Stimulated activated CD4-positive, alpha-beta T cell treated with anti-CD3 and anti-CD28 coated beads, Interleukin-1b, Interleukin-23, amount 100 ng/mL, for 48 hours (primary cell): ENCODE data around the gene CD58.
A peak's percentile ranks its signal among the peaks of the same experiment; 100 is the strongest.

Experiments
- DNase-seq: peaks from one replicate; pipeline ENCODE4 v3.0.0-alpha.2; 2020

CD58 gene

DNA sequence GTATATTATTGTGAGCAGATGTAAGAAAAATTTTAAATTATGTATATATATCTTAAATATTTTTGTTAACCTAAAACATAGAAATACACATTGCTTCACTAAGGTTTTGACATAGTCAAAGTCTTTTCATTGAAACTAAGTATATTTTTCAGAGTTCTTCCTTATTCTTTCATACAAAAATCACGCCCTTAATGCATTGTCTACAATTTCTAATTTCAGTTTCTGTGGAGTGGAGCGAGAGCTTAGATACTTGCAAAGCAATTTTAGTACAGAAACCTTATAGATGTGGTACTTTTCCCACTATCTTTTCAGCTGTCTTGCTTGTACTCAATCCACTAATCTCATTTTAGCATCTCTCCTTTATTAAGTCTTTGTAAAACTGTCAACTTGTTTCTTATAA is 63.2 kb downstream of the CD58 start:
- DNase-seq, result no peak

- DNase-seq, result no peak
These were observed 64.5 kb downstream of the CD58 start for GRCh38 chr1:116506132-116507004.

- DNase-seq, result peak; percentile 84
These were observed 66.3 kb downstream of the CD58 start for GRCh38 chr1:116504308-116505156.

DNA sequence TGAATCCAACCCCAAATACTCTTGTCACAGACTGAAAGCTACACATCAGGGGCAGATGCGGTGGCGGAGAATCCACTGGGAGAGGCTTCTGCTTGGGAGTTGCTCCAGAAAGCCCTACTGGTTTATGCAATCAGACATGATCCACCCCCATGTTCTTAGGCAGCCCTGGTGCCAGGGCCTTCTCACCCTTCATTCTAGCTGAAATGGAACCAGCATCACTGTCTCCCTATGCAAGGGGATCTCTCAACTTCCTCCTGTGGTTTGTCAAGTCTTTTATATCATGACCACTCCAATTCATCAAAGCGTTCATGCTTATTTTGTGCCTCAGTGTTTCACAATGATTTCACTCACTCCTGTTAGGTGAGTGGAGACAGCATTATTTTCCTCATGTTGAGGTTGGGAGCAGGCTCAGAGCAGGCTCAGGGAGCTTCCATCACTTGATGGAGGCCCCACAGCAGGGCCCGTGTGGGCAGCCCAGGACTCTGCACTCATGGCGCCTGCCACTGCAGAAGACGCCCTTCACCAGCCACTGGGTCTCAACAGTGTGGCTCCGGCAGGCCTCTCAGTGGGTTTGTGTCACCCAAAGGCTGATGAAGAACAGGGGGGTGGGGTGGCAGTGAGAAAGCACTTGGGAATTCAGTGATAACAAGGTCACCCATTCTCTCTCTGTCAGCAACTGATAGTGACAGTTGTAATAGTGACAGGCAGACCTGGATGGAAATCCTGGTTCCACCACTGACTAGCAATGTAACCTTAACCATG is 67.1 kb downstream of the CD58 start:
- peak; percentile 22 for DNase-seq

DNA sequence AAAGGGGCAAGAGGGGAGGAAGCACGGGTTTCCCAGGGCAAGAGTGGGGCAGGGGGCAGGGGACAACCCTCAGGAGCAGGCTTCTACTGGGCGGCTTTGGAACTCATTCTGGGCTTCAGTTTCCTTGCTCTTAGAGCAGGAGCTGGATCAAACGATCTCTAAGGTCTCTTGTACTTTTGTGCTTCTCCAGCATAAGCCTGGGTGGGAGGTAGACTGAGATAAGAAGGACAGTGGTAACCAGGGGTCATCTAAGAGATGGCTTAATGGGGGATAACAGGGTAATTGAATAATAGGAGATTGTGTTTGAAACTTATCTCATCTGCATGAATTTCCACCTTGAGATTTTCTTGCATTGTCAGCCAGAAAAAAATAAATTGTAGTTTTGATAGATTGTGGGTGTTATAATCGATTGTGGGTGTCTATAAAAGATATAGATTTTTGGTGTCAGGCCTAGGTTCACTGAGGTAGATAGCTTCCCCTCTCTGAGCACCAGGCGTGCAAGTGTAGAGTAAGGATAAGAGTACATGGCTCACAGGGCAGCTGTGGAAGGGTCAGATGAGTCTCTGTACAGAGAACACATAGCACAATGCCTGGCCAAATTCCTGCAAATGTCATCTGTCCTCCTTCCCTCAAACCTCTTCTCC is 68.0 kb downstream of the CD58 start:
- no peak for DNase-seq

GRCh38 chr1:116501870-116502244 is 69.0 kb downstream of the CD58 start:
- no peak for DNase-seq

DNA sequence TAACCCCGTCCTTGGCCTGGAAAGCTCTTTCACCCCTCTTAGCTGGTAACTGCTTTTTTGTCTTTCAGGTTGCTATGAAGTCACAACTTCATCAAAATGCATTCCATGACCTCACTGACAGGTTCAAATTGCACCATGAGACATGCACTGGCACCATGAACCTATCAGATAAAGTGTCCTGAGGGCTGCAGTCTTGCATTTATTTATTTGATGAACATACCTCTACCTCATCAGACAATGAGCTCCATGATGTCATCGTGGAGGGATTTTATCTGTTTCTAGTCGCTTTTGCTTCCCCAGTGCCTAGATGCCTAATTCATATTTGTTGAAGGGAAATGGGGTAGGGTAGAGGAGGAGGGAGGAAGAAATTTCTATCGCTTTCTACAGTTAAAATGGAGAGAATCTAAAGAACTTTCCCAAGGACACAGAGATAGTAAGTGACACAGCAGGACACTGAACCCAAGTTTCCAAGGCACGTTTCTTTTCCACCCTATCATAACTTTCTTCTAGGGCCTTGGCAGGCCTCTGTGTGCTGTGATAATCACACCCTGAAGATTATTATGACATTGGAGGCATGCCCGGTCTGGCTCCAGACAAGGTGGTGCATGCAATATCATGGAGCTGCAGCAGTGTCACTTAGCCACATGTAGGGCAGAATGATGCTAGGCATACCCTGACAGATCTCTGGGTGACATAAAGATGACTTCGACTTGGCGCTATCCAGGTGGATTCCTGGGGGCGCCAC is 69.5 kb downstream of the CD58 start:
- DNase-seq, result no peak

- DNase-seq, result peak; percentile 32
These were observed 71.8 kb downstream of the CD58 start for GRCh38 chr1:116498789-116499628.

GRCh38 chr1:116497656-116498055 is 73.2 kb downstream of the CD58 start:
- no peak for DNase-seq

DNA sequence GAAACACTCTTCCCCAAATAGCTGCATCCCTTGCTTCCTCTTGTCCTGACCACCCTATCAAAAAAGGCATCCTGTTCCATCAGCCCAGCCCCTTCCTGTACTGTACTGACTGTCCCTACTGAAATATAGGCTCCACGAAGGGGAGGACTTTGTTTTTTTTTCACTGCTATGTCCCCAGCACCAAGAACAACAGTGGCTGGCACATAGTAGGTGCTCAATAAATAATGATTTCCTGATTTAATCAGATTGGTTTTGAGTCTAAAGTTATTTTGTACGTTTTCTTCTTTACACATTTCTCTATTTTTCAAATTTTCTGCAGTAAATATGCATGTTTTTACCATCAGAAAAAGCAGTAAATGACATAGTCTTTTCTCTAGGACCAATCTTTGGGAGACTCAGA is 73.9 kb downstream of the CD58 start:
- no peak for DNase-seq

DNA sequence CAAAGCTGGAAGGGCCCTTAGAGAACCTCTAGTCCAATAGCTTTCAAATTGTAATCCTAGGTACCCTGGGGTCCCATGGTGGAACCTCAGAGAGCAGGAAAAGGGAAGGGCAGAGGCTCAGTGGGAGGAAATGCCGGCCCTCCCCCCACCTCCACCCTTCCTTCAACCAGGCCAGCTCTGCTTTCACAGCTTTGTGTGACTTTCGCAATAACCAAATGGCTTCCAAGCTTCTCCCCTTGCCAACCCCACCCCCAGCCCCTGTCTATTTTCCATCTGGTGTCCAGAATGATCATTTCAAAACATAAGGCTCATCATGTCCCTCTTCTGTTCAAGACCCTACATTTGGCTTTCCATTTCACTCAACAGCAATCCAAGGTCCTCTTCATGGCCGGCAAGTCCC is 74.4 kb downstream of the CD58 start:
- no peak for DNase-seq

DNA sequence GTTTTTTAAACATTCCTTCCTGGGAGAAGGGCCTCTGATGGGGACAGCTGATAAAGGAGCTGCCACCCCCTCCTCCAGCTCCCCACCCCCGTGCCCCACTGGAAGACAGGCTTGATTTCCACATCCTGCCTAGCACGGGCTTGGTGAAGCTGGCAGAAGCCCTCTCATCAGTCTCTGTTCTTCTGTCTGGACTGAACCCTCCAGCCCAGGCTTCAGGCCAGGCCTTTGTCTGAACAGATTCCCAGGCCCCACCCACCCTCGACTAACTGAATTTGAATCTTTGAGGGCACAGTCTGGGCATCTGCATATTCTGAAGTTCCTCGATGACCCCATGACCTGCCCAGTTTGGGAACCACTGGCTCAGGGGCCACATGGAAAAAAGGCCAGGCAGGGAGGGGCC is 75.3 kb downstream of the CD58 start:
- no peak for DNase-seq

DNA sequence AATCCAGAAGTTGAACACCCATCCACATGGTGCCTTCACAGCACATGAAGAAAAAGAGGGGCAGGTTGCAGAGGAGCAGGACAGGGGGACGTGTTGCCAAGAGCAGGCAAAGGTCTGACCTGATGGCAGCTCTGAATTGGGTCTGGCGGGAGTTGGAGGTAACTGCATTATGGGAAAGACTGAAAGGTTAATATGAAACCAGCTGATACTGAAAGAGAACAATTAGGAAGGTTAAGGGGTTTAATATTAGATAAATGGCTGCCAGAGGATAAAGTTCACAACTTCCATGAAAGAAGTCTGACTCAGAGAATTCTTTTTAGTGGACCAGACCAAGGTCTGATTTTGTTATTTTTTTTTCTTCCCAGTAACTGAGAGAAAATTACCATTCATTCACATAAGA is 76.1 kb downstream of the CD58 start:
- no peak for DNase-seq

DNA sequence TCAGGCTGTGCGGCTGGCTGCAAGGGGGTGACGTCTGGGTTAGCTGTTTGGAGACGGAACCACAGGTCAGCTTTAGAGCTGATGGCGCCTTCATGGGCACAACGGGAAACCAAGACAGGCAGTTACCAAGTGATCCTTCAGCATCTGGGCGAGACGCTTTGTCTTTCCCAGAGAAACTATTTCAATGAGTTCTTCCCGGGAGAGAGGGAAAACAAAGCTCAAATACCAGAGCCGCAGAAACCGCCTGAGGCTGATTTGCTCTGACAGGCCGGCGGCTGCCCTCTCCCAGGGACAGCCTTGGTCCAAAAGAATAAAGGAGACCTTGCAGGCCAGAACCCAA is 76.5 kb downstream of the CD58 start:
- no peak for DNase-seq

DNA sequence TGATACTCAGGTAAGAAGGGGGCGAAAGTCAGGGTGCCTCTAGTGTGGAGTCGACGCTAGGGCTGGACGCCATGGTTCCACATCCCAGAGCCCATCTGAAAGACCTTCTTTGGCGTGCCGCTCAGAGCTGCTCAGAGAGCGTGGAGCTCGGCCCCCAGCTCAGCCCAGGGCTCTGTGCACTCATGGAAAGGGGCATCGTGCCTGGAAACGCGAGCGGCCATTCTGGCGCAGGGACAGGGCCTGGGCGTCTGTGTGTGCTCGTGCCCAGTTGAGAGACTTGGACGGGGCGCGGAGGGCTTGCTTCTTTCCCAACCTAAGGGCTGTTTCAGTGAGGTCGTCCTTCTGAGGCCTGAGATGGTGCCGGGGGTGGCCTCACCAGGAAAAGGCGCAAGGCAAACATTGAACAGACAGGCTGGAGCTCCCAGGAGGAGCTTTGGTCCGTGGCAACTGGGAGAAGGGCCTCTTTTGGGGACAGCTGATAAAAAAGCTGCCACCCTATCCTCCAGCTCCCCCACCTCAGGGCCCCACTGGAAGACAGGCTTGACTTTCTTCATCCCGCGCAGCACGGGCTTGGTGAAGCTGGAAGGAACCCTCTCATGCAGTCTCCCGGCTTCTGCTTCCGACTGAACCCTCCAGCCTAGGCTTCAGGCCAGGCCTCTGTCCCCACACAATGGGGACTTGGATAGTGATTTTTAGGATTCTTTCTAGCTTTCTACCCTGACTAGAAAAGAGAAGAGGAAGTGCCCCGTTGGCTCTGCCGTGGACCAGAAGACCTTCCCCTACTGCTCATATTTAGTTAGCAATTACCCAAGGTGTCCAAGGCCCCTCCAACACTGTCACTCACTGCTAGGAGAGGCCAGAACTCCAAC is 77.1 kb downstream of the CD58 start:
- DNase-seq, result no peak

- no peak for DNase-seq
These were observed 77.8 kb downstream of the CD58 start for GRCh38 chr1:116493036-116493435.

GRCh38 chr1:116492358-116492811 is 78.4 kb downstream of the CD58 start:
- no peak for DNase-seq

- no peak for DNase-seq
These were observed 79.0 kb downstream of the CD58 start for GRCh38 chr1:116491700-116492357.

- no peak for DNase-seq
These were observed 80.2 kb downstream of the CD58 start for GRCh38 chr1:116490588-116490987.
